Dermis blood vessel endothelial cell (primary cell): Measurements from ENCODE around the gene ZNF503. TPM values are rescaled to one million over a fixed set of nuclear protein-coding genes. Genes with fewer than 3 reads are reported as not detected.

ENCODE experiments used
- DNase-seq: peaks from one replicate; pipeline ENCODE4 v3.0.0; 2010
- total RNA-seq: library from RNA; depleted of rRNA; stranded (reverse); fragments of >200 nt; gene quantifications from 2 replicates; pipeline ENCODE4 v1.2.3, GENCODE V29; 2014

ZNF503 gene
- total RNA-seq, 1 donor from 2014 or later: 0.68 TPM

- no peak for DNase-seq
These were observed 5.1 kb upstream of the ZNF503 start for GRCh38 chr10:75406462-75407223.

DNA sequence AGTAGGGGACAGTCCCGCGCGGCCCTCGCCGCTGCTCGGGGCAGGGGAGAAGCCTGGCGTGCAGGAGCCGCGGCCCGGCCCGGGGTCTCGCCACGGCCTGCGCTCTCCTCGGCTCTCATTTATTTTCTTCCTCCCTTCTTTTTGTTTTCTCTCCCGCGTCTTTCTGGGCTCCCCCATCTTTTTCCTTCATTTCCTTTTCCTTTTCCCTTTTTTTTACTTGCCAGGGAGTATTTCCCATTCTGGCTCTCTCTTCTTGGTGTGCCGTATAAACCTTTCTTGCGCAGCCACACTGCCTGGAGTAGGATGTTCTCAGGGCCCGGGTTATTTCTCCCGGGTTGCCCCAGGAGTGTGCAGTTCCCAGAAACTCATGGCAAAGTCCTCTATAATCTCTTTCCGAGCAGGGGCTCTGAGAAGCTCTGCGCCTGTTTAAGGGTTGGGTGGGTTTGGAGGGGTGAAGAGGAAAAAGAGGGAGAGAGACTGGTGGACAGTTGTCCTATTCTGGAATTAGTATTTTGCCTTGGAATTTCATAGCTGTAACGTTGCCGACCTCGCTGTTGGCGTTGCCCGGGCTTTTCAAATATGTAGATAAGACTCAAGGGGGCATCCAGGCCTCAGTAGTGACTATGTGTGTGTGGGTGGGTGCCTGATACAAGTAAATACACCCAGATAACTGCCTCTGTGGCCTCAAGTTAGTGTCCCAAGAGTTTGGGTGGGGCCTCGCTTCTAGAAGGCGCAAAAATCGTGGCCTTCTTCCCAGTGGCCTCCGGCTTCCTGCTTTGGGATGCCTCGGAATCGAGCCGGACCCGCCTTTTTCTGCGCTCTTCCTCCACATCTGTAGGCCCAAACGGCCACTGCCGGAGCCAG is 4.3 kb upstream of the ZNF503 start:
- DNase-seq: no peak

DNA sequence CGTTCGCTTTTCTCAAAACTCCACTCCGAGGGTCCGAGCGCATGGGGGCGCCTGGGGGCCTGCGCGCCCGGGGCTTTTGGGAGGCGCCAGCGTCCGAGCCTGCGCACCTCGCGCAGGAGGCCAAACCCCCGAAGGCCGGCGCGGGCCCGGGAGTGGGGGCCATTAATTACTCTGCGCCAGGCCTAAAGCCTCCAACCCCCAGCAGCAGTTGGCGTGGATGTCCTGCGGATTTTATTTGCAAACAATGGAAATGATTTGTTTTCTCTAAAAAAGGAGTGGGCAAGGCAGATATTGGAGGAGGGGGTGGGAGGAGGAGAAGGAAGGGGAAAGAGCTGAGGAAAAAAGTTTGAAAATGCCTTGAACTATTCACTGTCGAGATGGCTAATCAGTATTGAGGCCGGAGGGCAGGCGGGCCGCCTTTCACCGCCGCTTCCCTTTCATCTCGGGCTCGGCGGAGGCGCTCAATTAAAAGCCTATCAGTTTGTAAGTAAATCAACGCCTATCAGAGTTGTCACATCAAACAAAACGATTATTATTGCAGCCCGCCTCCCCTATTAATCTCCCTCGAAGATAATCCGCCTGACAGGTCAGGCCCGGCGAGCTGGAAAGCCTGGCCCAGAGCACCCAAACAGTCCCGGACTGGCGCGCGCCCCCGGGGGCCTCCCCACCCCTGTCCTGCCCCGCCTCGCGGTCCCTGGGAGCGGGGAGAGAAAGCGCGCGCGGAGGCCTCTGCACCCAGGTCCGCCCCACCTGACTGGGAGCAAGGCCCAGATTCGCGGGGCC is 3.4 kb upstream of the ZNF503 start:
- no peak for DNase-seq

DNA sequence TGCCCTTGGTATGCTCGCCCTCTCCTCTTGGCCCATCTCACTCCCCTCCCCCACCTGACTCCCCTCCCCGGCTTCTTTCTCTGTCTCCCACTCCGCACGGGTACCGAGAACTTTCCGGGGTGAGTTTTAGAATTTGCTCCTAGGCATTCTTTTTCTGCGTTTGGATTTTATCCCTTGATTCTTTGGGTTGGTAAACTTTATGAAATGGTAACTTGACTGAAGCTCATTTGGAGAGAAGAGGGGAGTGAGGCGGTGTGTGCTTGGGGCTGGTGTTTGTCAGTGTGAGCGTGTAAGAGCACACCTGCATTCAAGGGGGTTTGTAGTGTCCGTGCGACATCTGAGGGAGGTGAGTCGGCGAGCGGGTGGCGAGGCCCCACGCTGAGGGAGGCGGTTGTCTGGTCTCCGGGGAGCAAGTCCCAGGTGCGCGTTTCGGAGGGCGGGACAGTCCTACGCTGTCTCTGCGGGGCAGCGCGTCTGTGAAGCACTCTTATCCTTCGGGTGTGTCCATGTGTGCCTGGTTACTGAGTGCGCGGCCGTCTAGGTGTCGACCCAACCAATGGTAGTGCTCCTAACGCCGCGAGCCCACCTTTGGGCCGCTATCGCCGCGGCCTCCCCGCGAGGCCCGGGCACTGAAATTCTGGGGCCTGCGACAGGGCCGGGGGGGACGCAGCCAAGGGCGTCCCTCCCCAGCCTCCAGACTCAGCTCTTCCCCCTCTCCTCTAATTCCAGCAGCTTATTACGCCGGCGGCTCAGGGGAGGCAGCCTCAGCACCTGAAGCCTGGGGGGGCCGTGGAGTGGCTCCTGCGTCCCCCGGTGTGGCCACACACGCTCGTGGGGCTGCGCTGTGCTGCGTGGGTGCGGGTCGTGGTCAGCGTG is 2.6 kb upstream of the ZNF503 start:
- no peak for DNase-seq

DNA sequence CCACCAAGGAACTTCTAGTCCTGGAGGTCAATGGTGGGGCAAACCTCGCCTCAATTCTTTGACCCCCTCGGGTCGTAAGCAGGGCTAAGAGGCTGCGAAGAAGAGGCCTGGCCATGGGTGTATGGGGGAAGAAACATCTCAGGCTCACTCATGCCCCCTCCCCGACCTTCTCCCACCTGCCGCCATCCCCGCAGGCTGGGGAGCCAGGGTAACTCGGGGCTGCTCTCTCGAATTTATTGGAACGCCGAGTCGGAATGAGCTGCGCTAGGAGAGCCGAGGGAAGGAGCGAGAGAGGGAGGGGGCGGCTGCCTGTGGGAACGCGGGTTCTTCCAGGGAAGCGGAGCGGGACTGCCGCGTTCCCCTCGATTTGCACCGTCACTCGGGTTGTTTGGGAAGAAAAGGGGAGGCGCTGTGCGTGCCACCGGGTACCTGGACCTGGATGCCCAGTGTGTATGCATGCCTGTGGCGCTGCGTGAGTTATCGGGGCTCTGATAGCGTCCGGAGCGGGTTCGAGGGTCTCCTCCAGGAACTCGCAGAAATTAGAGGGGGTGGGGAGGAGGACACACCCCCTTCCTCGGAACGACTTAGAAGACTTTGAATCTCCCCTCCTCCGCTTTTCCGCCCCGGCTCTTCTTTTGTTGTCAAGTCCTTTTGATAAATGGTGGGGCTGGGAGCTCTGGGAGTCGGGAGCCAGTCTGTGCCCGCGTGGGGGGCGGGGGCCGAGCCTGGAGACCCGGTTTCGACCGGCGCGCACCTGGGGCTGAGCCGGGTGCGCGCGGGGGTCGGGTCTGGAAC is 1.8 kb upstream of the ZNF503 start:
- DNase-seq: peak; percentile 21

- peak; percentile 19 for DNase-seq
These were observed 1.1 kb upstream of the ZNF503 start for GRCh38 chr10:75402486-75403143.

GRCh38 chr10:75400771-75401568 is 594 bp downstream of the ZNF503 start:
- peak; percentile 62 for DNase-seq

GRCh38 chr10:75400163-75400770 is 1.3 kb downstream of the ZNF503 start:
- no peak for DNase-seq

GRCh38 chr10:75399461-75400162 is 2.0 kb downstream of the ZNF503 start:
- peak; percentile 82 for DNase-seq

DNA sequence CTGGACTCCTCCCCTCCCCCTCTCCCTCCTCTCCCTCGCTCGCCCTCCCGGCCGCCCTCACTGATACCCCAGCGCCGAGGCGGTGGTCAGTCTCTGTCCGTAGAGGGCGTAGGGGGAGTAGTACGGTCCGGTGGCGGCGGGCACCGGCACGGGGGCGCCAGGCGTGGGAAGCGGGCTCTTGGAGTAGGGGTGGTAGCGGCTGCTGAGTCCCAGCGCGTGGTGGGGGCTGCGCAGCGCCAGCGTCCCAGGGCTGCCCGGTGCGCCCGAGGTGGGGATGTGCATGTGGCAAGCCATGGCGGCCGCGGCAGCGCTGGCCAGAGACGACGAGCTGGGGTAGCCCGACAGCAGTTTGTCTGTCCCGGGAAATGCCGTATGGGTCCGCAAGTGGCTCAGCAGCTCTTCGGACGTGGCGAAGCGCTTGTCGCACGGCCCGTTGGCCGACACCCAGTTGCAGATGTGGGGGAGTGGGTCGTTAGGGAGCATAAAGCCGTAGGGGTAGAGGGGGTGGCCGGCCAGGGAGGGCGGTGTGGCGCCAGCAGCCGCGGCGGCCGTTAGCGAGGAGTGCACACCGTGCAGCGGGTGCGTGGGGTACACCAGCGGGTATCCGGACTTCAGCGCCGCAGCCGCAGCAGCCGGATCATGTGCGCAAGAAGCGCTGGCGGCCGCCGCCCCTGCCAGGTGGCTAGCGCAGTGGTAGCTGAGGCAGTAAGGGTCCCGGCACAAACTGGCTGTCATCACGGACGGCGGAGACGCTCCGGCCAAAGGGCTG is 2.7 kb downstream of the ZNF503 start:
- DNase-seq: no peak

DNA sequence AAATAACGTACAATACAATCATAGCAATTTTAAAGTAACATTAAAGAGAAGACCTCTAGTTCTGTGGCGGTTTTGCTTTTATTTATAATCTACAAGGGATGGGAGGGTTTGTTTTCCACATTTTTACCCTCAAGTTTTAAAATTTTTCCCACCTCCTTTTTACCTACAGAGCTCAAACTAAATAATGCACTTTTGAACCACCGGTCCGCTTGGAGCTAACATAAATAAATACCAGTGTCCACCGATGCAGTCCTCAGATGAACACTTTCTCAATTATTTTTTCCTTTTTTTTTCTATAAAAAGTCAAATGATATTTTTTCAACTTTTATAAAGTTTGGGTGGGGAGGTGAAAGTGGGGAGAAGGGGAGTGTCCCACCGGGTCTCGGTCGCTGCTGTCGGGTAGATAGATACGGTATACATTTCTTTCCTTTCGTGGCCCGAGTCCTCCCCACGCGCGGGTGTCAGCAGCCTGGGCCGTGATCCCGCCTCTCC is 3.3 kb downstream of the ZNF503 start:
- no peak for DNase-seq

- no peak for DNase-seq
These were observed 3.9 kb downstream of the ZNF503 start for GRCh38 chr10:75397496-75398199.

- DNase-seq: no peak
These were observed 4.7 kb downstream of the ZNF503 start for GRCh38 chr10:75396631-75397495.

GRCh38 chr10:75395932-75396630 is 5.5 kb downstream of the ZNF503 start:
- no peak for DNase-seq
